Activated naive CD4-positive, alpha-beta T cell treated with anti-CD3 and anti-CD28 coated beads, Interleukin-2, amount 10 ng/mL, durations not matched to agents 5 hours and 36 hours (primary cell): ENCODE measurements around the gene MMP14. TPM values are rescaled to one million over a fixed set of nuclear protein-coding genes. Genes with fewer than 3 reads are reported as not detected.

Experiments
- total RNA-seq, 2 experiments: library from RNA; stranded (reverse); gene quantifications; one replicate each; pipeline ENCODE4 v1.2.3, GENCODE V29; 2021

The MMP14 gene
- total RNA-seq = 1 to 10 TPM in 1 of 2 experiments, under 1 TPM in 1; 0.99 to 2.0 TPM

GRCh38 chr14:22836301-22837113 lies at the start of gene MMP14:
TSS of gene MMP14 (plus strand) at chr14:22836585. CDS start at chr14:22836818, 233 bp downstream.

GRCh38 chr14:22814941-22815713 lies 21.3 kb upstream of the MMP14 start, which contains the start of gene SLC7A7:
TSS of gene SLC7A7 (minus strand) at chr14:22815435. CDS start at chr14:22813398, 2,037 bp downstream.

GRCh38 chr14:22829661-22830442 lies 6.5 kb upstream of the MMP14 start, which contains the start of gene MRPL52:
TSS of gene MRPL52 (plus strand) at chr14:22829887. CDS start at chr14:22829913, 26 bp downstream.

GRCh38 chr14:22871224-22872032 lies 35.0 kb downstream of the MMP14 start, which contains the start of gene LRP10:
TSS of gene LRP10 (plus strand) at chr14:22871740. CDS start at chr14:22872304, 564 bp downstream.

GRCh38 chr14:22883173-22883976 lies 47.0 kb downstream of the MMP14 start, which contains the start of gene REM2:
TSS of gene REM2 (plus strand) at chr14:22883222. CDS start at chr14:22883288, 66 bp downstream.

Other genes with a start within 250 kb of the MMP14 start
- gene DAD1, start 247.4 kb upstream of the MMP14 start, total RNA-seq = 100 to 1,000 TPM; 140 to 141 TPM
- gene ABHD4, start 238.3 kb upstream of the MMP14 start, total RNA-seq = 10 to 100 TPM; 13.0 to 14.6 TPM
- not detected for gene OR6J1, start 192.2 kb upstream of the MMP14 start, total RNA-seq
- gene OXA1L, start 69.9 kb upstream of the MMP14 start, total RNA-seq = 100 to 1,000 TPM; 140 to 144 TPM
- under 1 TPM; 0.43 to 0.70 TPM for gene SLC7A7, start 21.1 kb upstream of the MMP14 start, total RNA-seq
- 100 to 1,000 TPM in 1 of 2 experiments, 10 to 100 TPM in 1; 92.2 to 100 TPM for gene MRPL52, start 6.7 kb upstream of the MMP14 start, total RNA-seq
- 10 to 100 TPM; 69.7 to 72.4 TPM for gene LRP10, start 35.2 kb downstream of the MMP14 start, total RNA-seq
- gene REM2, start 46.6 kb downstream of the MMP14 start, total RNA-seq = 1 to 10 TPM; 1.1 to 1.2 TPM
- gene RBM23, start 82.6 kb downstream of the MMP14 start, total RNA-seq = 10 to 100 TPM; 76.4 to 76.6 TPM
- gene PRMT5, start 92.8 kb downstream of the MMP14 start, total RNA-seq = 10 to 100 TPM; 42.9 to 59.5 TPM
- gene HAUS4, start 120.5 kb downstream of the MMP14 start, total RNA-seq = 10 to 100 TPM; 62.7 to 67.4 TPM
- gene AJUBA, start 146.0 kb downstream of the MMP14 start, total RNA-seq = 1 to 10 TPM in 1 of 2 experiments, under 1 TPM in 1; 0.96 to 1.4 TPM
- gene C14orf93, start 173.6 kb downstream of the MMP14 start, total RNA-seq = 10 to 100 TPM in 1 of 2 experiments, 1 to 10 TPM in 1; 9.3 to 10.8 TPM
- 10 to 100 TPM; 45.6 to 46.8 TPM for gene PSMB5, start 198.3 kb downstream of the MMP14 start, total RNA-seq
- gene PSMB11, start 205.6 kb downstream of the MMP14 start, total RNA-seq = not detected
- 1 to 10 TPM; 2.3 to 2.5 TPM for gene CDH24, start 220.9 kb downstream of the MMP14 start, total RNA-seq